ENCODE results near the gene PHLPP2. TPM values are rescaled to one million over a fixed set of nuclear protein-coding genes. Genes with fewer than 3 reads are reported as not detected.
"Not testable (repeated sequence)": the region's sequence is repeated elsewhere in the genome, so short reads cannot be mapped to it uniquely, and the experiment has no call there.

The PHLPP2 gene
- total RNA-seq, 1 donor from 2014 or later, result 8.4 TPM

- no peaks in the 10 kb centered on the region for H3K9me3 ChIP-seq
- H3K4me1 ChIP-seq, result no peaks in the 10 kb centered on the region
- intact Hi-C loops (cut with DNase I), result no loop called here
- no peak overlapping the region for H3K27ac ChIP-seq
- H3K36me3 ChIP-seq, result no peaks in the 10 kb centered on the region
- no peak overlapping the region for H3K4me3 ChIP-seq
- no peak for TF ChIP-seq CTCF (IDR thresholded peaks at IDR 0.05)
- DNase-seq (ENCODE audit: low spot score in 2 of 2), result no peak
- no peaks in the 10 kb centered on the region for H3K27me3 ChIP-seq
These were observed 115.4 kb downstream of the PHLPP2 start for GRCh38 chr16:71609066-71609465.

GRCh38 chr16:71600822-71601221 lies 123.7 kb downstream of the PHLPP2 start:
- intact Hi-C loops (cut with DNase I), result no loop called here
- H3K27ac ChIP-seq, result no peak overlapping the region
- H3K4me3 ChIP-seq, result no peak overlapping the region
- H3K4me1 ChIP-seq, result no peaks in the 10 kb centered on the region
- H3K9me3 ChIP-seq, result no peaks in the 10 kb centered on the region
- no peak for DNase-seq (ENCODE audit: low spot score in 2 of 2)
- H3K27me3 ChIP-seq, result no peaks in the 10 kb centered on the region
- TF ChIP-seq CTCF (IDR thresholded peaks at IDR 0.05), result no peak
- no peaks in the 10 kb centered on the region for H3K36me3 ChIP-seq

GRCh38 chr16:71598426-71598825 lies 126.1 kb downstream of the PHLPP2 start:
- DNase-seq (ENCODE audit: low spot score in 2 of 2); H3K4me1 ChIP-seq; H3K4me3 ChIP-seq; H3K27me3 ChIP-seq; H3K9me3 ChIP-seq; H3K36me3 ChIP-seq; intact Hi-C loops (cut with DNase I); H3K27ac ChIP-seq: not testable (repeated sequence)

- H3K4me3 ChIP-seq; H3K36me3 ChIP-seq; H3K27me3 ChIP-seq; H3K27ac ChIP-seq; H3K4me1 ChIP-seq; DNase-seq (ENCODE audit: low spot score in 2 of 2); H3K9me3 ChIP-seq; intact Hi-C loops (cut with DNase I): not testable (repeated sequence)
These were observed 129.1 kb downstream of the PHLPP2 start for GRCh38 chr16:71595340-71595826.

Other genes with a start within 250 kb of the PHLPP2 start
- not detected for gene ZNF19, start 235.4 kb downstream of the PHLPP2 start, total RNA-seq
- gene CHST4, start 198.3 kb downstream of the PHLPP2 start, total RNA-seq, result not detected
- gene TAT, start 147.6 kb downstream of the PHLPP2 start, total RNA-seq, result 6.7 TPM
- gene MARVELD3, start 98.5 kb downstream of the PHLPP2 start, total RNA-seq, result not detected
- 40.7 TPM for gene AP1G1, start 84.1 kb upstream of the PHLPP2 start, total RNA-seq
- gene ATXN1L, start 121.3 kb upstream of the PHLPP2 start, total RNA-seq, result 11.8 TPM
- not detected for gene ZNF821, start 159.5 kb upstream of the PHLPP2 start, total RNA-seq
- 116 TPM for gene IST1, start 170.8 kb upstream of the PHLPP2 start, total RNA-seq

Data from ascending aorta (tissue), 2 donors.